HCT116 (cell line): ENCODE measurements around the gene KRTAP2-2. TPM values are rescaled to one million over a fixed set of nuclear protein-coding genes. Genes with fewer than 3 reads are reported as not detected.
"Not testable (repeated sequence)": the region's sequence is repeated elsewhere in the genome, so short reads cannot be mapped to it uniquely, and the experiment has no call there.

Source experiments
- ATAC-seq: fragments of 200-7000 bp; cut with Tn5 transposase; 2 replicates; pipeline ENCODE4 v1.9.1; 2020; ENCODE audit warnings: mild to moderate bottlenecking, moderate library complexity
- BruUV-seq: library from RNA; stranded (reverse); fragments of 400-500 nt; replicated peaks from 2 replicates; lab custom pipeline; 2021; lab: Mats Ljungman, UMichigan
- CTCF ChIA-PET: fragments of 300-600 bp; sonication (Branson Sonifier 250); formaldehyde crosslinking; loops from one replicate; lab custom pipeline; 2021; ENCODE audit warnings: antibody characterized with exemption; lab: Charles Lee
- POLR2A ChIA-PET: fragments of 300-600, 350-600 bp; sonication (Branson Sonifier 250); formaldehyde crosslinking; loops from one replicate; lab custom pipeline; 2021; ENCODE audit warnings: antibody characterized with exemption; lab: Charles Lee
- RAD21 ChIA-PET, 2 experiments: fragments of 300-600 bp; sonication (Branson Sonifier 250); formaldehyde crosslinking; loops; one replicate each; lab custom pipeline; 2023; ENCODE audit warnings: low total read pairs in 2 of 2; ENCODE audit not compliant: uncharacterized antibody in 2 of 2, unreplicated experiment in 2 of 2, low non-redundant PET in 1 of 2; lab: Charles Lee
- DNase-seq: peaks from one replicate; pipeline ENCODE4 v3.0.0-alpha.2; 2010; ENCODE audit warnings: low read depth, low spot score
- H2AFZ ChIP-seq: fragments of 200-600 bp; shearing (Covaris generic), sonication (generic); 2 replicates; pipeline ENCODE4 v1.6.1; 2017; ENCODE audit warnings: low read depth, mixed run types, mixed read lengths, antibody characterized with exemption, low read length; ENCODE audit not compliant: poor library complexity, severe bottlenecking
- H3K27ac ChIP-seq: 2 replicates; pipeline ENCODE4 v1.5.1; 2012; ENCODE audit warnings: low read depth, low read length
- H3K27me3 ChIP-seq: fragments of 200-600 bp; sonication (generic); 2 replicates; pipeline ENCODE4 v1.6.1; 2016; ENCODE audit warnings: mixed run types, low read length, mixed read lengths; ENCODE audit not compliant: insufficient read depth
- H3K36me3 ChIP-seq, 2 experiments: fragments of 200-500 bp in 1 of 2; fragments of 200-600 bp in 1 of 2; sonication (Bioruptor generic) in 1 of 2; sonication (generic) in 1 of 2; 2 replicates each; pipeline versions ENCODE4 v1.5.1 to v1.6.1; 2014 to 2016; ENCODE audit warnings: low read length in 2 of 2, inconsistent platforms in 1 of 2, mixed read lengths in 1 of 2, mixed run types in 1 of 2; ENCODE audit not compliant: insufficient read depth in 2 of 2, control insufficient read depth in 1 of 2
- H3K4me1 ChIP-seq, 2 experiments: fragments of 200-600 bp in 1 of 2; sonication (generic) in 1 of 2; 2 replicates each; pipeline versions ENCODE4 v1.5.1 to v1.6.1; 2012 to 2017; ENCODE audit warnings: low read length in 2 of 2, inconsistent platforms in 1 of 2, mild to moderate bottlenecking in 1 of 2, mixed read lengths in 1 of 2, mixed run types in 1 of 2, moderate library complexity in 1 of 2; ENCODE audit not compliant: insufficient read depth in 2 of 2, control insufficient read depth in 1 of 2
- H3K4me2 ChIP-seq: fragments of 200-600 bp; sonication (generic); 2 replicates; pipeline ENCODE4 v1.6.1; 2017; ENCODE audit warnings: mixed run types, low read length, mixed read lengths
- H3K4me3 ChIP-seq, 2 experiments: fragments of 200-600 bp in 1 of 2; sonication (generic) in 1 of 2; replicated peaks in 1 of 2; 2 replicates each; pipeline ENCODE4 v1.5.1; 2011 to 2016; ENCODE audit warnings: low read length in 2 of 2, control low read depth in 1 of 2, low read depth in 1 of 2, mild to moderate bottlenecking in 1 of 2, mixed read lengths in 1 of 2, mixed run types in 1 of 2
- H3K79me2 ChIP-seq: fragments of 200-600 bp; sonication (generic); 2 replicates; pipeline ENCODE4 v1.6.1; 2017; ENCODE audit warnings: mild to moderate bottlenecking, mixed run types, low read length, moderate library complexity, mixed read lengths; ENCODE audit not compliant: insufficient read depth
- H3K9ac ChIP-seq: fragments of 200-600 bp; sonication (generic); 2 replicates; pipeline ENCODE4 v1.6.1; 2016; ENCODE audit warnings: low read length, mixed read lengths
- H3K9me2 ChIP-seq: fragments of 200-600 bp; sonication (generic), shearing (Covaris generic); 2 replicates; pipeline ENCODE4 v1.6.1; 2017; ENCODE audit warnings: mixed run types, mild to moderate bottlenecking, moderate library complexity; ENCODE audit not compliant: insufficient read depth
- H3K9me3 ChIP-seq, 2 experiments: fragments of 200-500 bp in 1 of 2; fragments of 200-600 bp in 1 of 2; sonication (Bioruptor generic) in 1 of 2; sonication (generic) in 1 of 2; 2 replicates each; pipeline ENCODE4 v1.6.1; 2014 to 2017; ENCODE audit warnings: low read length in 2 of 2, mixed read lengths in 2 of 2, inconsistent platforms in 1 of 2, low read depth in 1 of 2, mild to moderate bottlenecking in 1 of 2, mixed run types in 1 of 2, moderate library complexity in 1 of 2; ENCODE audit not compliant: control insufficient read depth in 1 of 2, insufficient read depth in 1 of 2
- H4K20me1 ChIP-seq: fragments of 200-600 bp; sonication (generic), shearing (Covaris generic); 2 replicates; pipeline ENCODE4 v1.6.1; 2017; ENCODE audit warnings: mixed run types, mild to moderate bottlenecking, moderate library complexity; ENCODE audit not compliant: insufficient read depth
- CBX3 ChIP-seq: IDR thresholded peaks from 2 replicates; pipeline ENCODE4 v1.6.1; 2012; ENCODE audit warnings: low read depth
- CEBPB ChIP-seq: IDR thresholded peaks from 2 replicates; pipeline ENCODE4 v1.6.1; 2012; ENCODE audit warnings: low read depth
- EGR1 ChIP-seq: IDR thresholded peaks from 2 replicates; pipeline ENCODE4 v1.6.1; 2012; ENCODE audit warnings: low read depth
- FOSL1 ChIP-seq: IDR thresholded peaks from 2 replicates; pipeline ENCODE4 v1.6.1; 2012; ENCODE audit warnings: low read depth
- JUND ChIP-seq: IDR thresholded peaks from 2 replicates; pipeline ENCODE4 v1.6.1; 2012
- POLR2A ChIP-seq: IDR thresholded peaks from 2 replicates; pipeline ENCODE4 v1.7.0; 2011; ENCODE audit warnings: borderline replicate concordance; ENCODE audit not compliant: insufficient read depth, insufficient read length; ENCODE audit errors: extremely low read depth
- POLR2AphosphoS5 ChIP-seq: IDR thresholded peaks from 2 replicates; pipeline ENCODE4 v1.6.1; 2011; ENCODE audit warnings: mild to moderate bottlenecking, low read depth, low read length, moderate library complexity
- SIN3A ChIP-seq: IDR thresholded peaks from 2 replicates; pipeline ENCODE4 v1.6.1; 2012; ENCODE audit warnings: low read depth
- SP1 ChIP-seq: IDR thresholded peaks from 2 replicates; pipeline ENCODE4 v1.6.1; 2012; ENCODE audit warnings: low read depth
- SRF ChIP-seq: IDR thresholded peaks from 2 replicates; pipeline ENCODE4 v1.6.1; 2012; ENCODE audit warnings: low read depth
- TCF7L2 ChIP-seq: IDR thresholded peaks from 2 replicates; pipeline ENCODE4 v1.7.0; 2011; ENCODE audit warnings: borderline replicate concordance, inconsistent platforms; ENCODE audit not compliant: insufficient read depth, insufficient read length; ENCODE audit errors: extremely low read depth
- YY1 ChIP-seq: IDR thresholded peaks from 2 replicates; pipeline ENCODE4 v1.6.1; 2011; ENCODE audit warnings: low read length, low read depth, moderate library complexity, mild to moderate bottlenecking; ENCODE audit not compliant: insufficient replicate concordance; ENCODE audit errors: extremely low read depth
- ZBTB33 ChIP-seq: IDR thresholded peaks from 2 replicates; pipeline ENCODE4 v1.6.1; 2011; ENCODE audit warnings: mild to moderate bottlenecking, low read length, moderate library complexity; ENCODE audit not compliant: insufficient replicate concordance; ENCODE audit errors: extremely low read depth
- ZFX ChIP-seq: fragments of 450-650 bp; IDR thresholded peaks from 2 replicates; pipeline ENCODE4 v1.6.1; 2017
- ZNF274 ChIP-seq: fragments of 200-500 bp; sonication (Bioruptor generic); IDR thresholded peaks from 2 replicates; pipeline ENCODE4 v1.6.1; 2014; ENCODE audit warnings: mild to moderate bottlenecking, low read depth, low read length, inconsistent platforms
- intact Hi-C: fragments of 100-400 bp; cut with micrococcal nuclease; formaldehyde crosslinking; loops from 2 replicates; pipeline ENCODE4 v1.10.0; 2022
- total RNA-seq: library from RNA; stranded (reverse); gene quantifications from one replicate; pipeline ENCODE4 v1.2.1, GENCODE V29; 2021; ENCODE audit not compliant: unreplicated experiment
- TF ChIP-seq, protein P1 (sequence below), 3 experiments: fragments of 200-600 bp in 1 of 3; sonication (generic) in 1 of 3; IDR thresholded peaks in 2 of 3; conservative IDR thresholded peaks in 1 of 3; 2 replicates each; pipeline ENCODE4 v1.5.1; 2012 to 2017; ENCODE audit warnings: low read depth in 2 of 3, low read length in 2 of 3, antibody characterized with exemption in 1 of 3, borderline replicate concordance in 1 of 3, control low read depth in 1 of 3, mild to moderate bottlenecking in 1 of 3, mixed read lengths in 1 of 3, mixed run types in 1 of 3, moderate library complexity in 1 of 3; ENCODE audit not compliant: insufficient read depth in 1 of 3

Gene KRTAP2-2
- total RNA-seq, 1 experiment from 2014 or later, result 1.2 TPM

DNA sequence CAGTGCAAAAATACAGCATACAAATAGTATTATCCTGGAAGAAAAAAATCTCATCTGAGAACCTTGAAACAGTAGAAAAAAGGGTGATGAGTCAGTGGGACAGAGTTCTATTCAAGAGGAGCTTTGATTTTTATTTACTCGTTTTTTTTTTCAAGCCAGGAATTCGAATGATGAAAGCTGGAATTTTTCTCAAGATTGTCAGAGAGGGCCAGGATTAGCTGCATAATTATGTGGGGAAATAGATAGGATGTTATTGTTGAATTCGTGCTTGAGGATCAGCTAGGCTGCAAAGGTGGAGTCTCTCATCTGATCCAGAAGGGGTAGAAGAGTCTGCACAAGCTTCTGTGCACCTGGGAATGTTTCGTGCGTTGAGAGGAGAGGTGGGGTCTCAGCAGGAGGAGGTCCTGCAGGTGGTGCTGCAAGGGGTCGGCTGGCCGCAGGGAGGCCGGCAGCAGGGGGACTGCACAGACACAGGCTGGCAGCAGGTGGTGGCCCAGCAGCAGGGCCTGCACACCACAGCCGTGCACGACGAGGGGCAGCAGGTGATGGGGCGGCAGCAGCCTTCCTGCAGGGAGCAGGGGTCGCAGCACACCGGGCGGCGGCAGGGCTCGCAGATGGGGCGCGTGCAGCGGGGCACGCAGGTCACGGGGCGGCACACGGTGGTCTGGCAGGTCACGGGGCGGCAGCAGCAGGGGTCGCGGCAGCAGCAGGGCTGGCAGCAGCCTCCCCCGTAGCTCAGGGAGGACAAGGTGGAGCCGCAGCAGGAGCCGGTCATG, 4.4 kb upstream of the KRTAP2-2 start:
- H4K20me1 ChIP-seq, CTCF ChIA-PET, H2AFZ ChIP-seq, H3K27me3 ChIP-seq, H3K9me3 ChIP-seq, DNase-seq, RAD21 ChIA-PET, intact Hi-C loops, H3K79me2 ChIP-seq, H3K9me2 ChIP-seq, H3K4me3 ChIP-seq, POLR2A ChIA-PET, H3K36me3 ChIP-seq: not testable (repeated sequence)
- TF ChIP-seq FOSL1, result 0 out of 2 replicates have a peak, but pooled peaks have one; percentile 14
- TF ChIP-seq SP1, result peak; percentile 28; the same call in 1 of the 2 replicates
- Histone ChIP-seq H3K4me1 (peaks cover 39 to 53% of the 10 kb centered on the region in 2 experiments), H3K4me2 (peak overlapping the region; percentile 28), H3K9ac (peak overlapping the region; percentile 10; the same call in 1 of the 2 replicates), H3K27ac (peak overlapping the region; percentile 85)
- BruUV-seq, result TSS peak; percentile 54
- peak; percentile 41 for ATAC-seq

- no TSS peak for BruUV-seq
- Histone ChIP-seq H3K27ac (peak overlapping the region; percentile 85), H3K9me2 (no peaks in the 10 kb centered on the region), H3K4me1 (peaks cover 39 to 46% of the 10 kb centered on the region in 2 experiments), H3K36me3 (peaks cover 0 to 5% of the 10 kb centered on the region in 2 experiments; a peak in 1 of 4 replicates), H3K9ac (peak overlapping the region; percentile 10; the same call in 1 of the 2 replicates), H4K20me1 (no peaks in the 10 kb centered on the region), H2AFZ (no peak overlapping the region), H3K9me3 (peaks cover 0 to 9% of the 10 kb centered on the region in 2 experiments; a peak in 1 of 4 replicates), H3K4me2 (peak overlapping the region; percentile 28; the same call in 1 of the 2 replicates), H3K4me3 (no peak overlapping the region), H3K79me2 (no peaks in the 10 kb centered on the region), H3K27me3 (no peaks in the 10 kb centered on the region)
- POLR2A ChIA-PET, result no interaction called here
- DNase-seq (no peak), ATAC-seq (no peak)
- CTCF ChIA-PET, result no interaction called here
- RAD21 ChIA-PET, result no interaction called here
- intact Hi-C loops, result no loop called here
- TF ChIP-seq EGR1 (no peak), ZNF274 (no peak), ZFX (no peak), FOSL1 (no peak), CBX3 (no peak), ZBTB33 (no peak), POLR2AphosphoS5 (no peak), YY1 (no peak), SRF (no peak), SP1 (no peak), JUND (no peak; the same call in 1 of the 2 replicates), CEBPB (no peak), SIN3A (no peak), POLR2A (no peak), TCF7L2 (no peak)
- TF ChIP-seq, protein P1, sequence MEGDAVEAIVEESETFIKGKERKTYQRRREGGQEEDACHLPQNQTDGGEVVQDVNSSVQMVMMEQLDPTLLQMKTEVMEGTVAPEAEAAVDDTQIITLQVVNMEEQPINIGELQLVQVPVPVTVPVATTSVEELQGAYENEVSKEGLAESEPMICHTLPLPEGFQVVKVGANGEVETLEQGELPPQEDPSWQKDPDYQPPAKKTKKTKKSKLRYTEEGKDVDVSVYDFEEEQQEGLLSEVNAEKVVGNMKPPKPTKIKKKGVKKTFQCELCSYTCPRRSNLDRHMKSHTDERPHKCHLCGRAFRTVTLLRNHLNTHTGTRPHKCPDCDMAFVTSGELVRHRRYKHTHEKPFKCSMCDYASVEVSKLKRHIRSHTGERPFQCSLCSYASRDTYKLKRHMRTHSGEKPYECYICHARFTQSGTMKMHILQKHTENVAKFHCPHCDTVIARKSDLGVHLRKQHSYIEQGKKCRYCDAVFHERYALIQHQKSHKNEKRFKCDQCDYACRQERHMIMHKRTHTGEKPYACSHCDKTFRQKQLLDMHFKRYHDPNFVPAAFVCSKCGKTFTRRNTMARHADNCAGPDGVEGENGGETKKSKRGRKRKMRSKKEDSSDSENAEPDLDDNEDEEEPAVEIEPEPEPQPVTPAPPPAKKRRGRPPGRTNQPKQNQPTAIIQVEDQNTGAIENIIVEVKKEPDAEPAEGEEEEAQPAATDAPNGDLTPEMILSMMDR (IDR thresholded peaks at IDR 0.05 in 2 of 3, conservative IDR thresholded peaks at IDR 0.05 in 1 of 3; ENCODE audit: borderline replicate concordance in 1 of 3, insufficient read depth in 1 of 3, low read depth in 2 of 3, low read length in 2 of 3), result no peak
These were observed 3.7 kb upstream of the KRTAP2-2 start for GRCh38 chr17:41058741-41059140.
